SK-N-DZ (cell line): ENCODE measurements around the gene CAMK1D.

ENCODE experiments used
- DNase-seq: peaks from one replicate; pipeline ENCODE4 v3.0.0-alpha.2; 2015; ENCODE audit warnings: low spot score

Gene CAMK1D

GRCh38 chr10:12549297-12549696 lies 199.9 kb downstream of the CAMK1D start:
- no peak for DNase-seq

- no peak for DNase-seq
Measured at GRCh38 chr10:12550994-12551393, 201.6 kb downstream of the CAMK1D start.

GRCh38 chr10:12556039-12556438 lies 206.7 kb downstream of the CAMK1D start:
- no peak for DNase-seq

- no peak for DNase-seq
Measured at GRCh38 chr10:12559578-12560178, 210.3 kb downstream of the CAMK1D start.

- no peak for DNase-seq
Measured at GRCh38 chr10:12561307-12561706, 212.0 kb downstream of the CAMK1D start.

- DNase-seq: no peak
Measured at GRCh38 chr10:12561720-12562119, 212.4 kb downstream of the CAMK1D start.

GRCh38 chr10:12563489-12563888 lies 214.1 kb downstream of the CAMK1D start:
- no peak for DNase-seq

- no peak for DNase-seq
Measured at GRCh38 chr10:12564173-12564572, 214.8 kb downstream of the CAMK1D start.

GRCh38 chr10:12566161-12567115 lies 217.1 kb downstream of the CAMK1D start:
- DNase-seq: no peak

GRCh38 chr10:12568391-12569009 lies 219.2 kb downstream of the CAMK1D start:
- no peak for DNase-seq

GRCh38 chr10:12572281-12572680 lies 222.9 kb downstream of the CAMK1D start:
- DNase-seq: no peak

GRCh38 chr10:12577610-12578009 lies 228.3 kb downstream of the CAMK1D start:
- DNase-seq: no peak

- no peak for DNase-seq
Measured at GRCh38 chr10:12579954-12580858, 230.9 kb downstream of the CAMK1D start.

- DNase-seq: peak; percentile 91
Measured at GRCh38 chr10:12583891-12584595, 234.7 kb downstream of the CAMK1D start.

GRCh38 chr10:12586741-12587140 lies 237.4 kb downstream of the CAMK1D start:
- DNase-seq: no peak

GRCh38 chr10:12587451-12587888 lies 238.1 kb downstream of the CAMK1D start:
- DNase-seq: peak; percentile 51

GRCh38 chr10:12588091-12588860 lies 238.9 kb downstream of the CAMK1D start:
- no peak for DNase-seq

- DNase-seq: no peak
Measured at GRCh38 chr10:12589291-12589690, 239.9 kb downstream of the CAMK1D start.

- no peak for DNase-seq
Measured at GRCh38 chr10:12589791-12590190, 240.4 kb downstream of the CAMK1D start.
